Measurements from ENCODE around the gene CD6.

Gene CD6

DNA sequence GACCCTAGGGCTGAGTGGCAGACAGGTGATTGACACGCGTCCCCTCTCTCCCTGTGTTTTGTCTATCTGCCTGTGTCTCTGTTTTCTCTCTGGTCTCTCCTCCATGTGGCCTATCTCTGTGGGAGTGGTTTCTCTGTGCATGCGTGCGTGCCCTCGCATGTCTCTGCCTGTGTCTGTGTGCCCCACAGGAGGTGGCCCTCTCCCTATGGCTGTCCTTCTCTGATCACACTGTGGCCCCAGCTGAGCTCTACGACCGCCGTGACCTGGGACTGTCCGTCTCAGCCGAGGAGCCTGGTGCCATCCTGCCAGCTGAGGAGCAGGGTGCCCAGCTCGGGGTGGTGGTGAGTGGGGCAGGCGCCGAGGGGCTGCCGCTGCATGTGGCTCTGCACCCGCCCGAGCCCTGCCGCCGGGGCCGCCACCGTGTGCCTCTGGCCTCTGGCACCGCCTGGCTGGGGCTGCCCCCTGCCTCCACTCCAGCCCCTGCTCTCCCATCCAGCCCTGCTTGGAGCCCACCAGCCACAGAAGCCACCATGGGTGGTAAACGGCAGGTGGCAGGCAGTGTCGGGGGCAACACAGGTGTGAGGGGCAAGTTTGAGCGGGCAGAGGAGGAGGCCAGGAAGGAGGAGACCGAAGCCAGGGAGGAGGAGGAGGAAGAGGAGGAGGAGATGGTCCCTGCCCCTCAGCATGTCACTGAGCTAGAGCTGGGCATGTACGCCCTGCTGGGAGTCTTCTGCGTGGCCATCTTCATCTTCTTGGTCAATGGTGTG lies 35.6 kb upstream of the CD6 start:
- DNase-seq (ENCODE audit: low read depth in 2 of 2), result no peak

- DNase-seq (ENCODE audit: low read depth in 2 of 2), result no peak
These were observed 34.9 kb upstream of the CD6 start for GRCh38 chr11:60936467-60937143.

DNA sequence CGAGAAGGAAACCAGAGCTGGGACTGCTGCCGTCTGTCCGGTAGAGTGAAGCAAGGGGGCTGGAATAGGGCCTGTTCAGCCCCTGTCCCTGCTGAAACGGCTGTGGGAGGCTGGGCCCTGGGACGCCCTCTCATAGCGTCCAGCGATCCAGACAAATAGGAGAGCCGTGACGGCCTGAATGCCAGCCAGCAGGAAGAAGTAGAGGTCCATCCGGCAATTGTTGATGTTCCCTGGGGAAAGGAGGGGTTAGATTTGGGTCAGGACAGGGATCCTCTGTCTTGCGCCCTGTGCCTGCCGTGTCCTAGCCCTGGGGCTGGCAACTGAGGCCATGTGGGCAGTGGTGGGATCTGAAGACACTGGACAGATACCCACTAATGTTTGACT lies 34.3 kb upstream of the CD6 start:
- no peak for DNase-seq (ENCODE audit: low read depth in 2 of 2)

- DNase-seq (ENCODE audit: low read depth in 2 of 2), result no peak
These were observed 33.7 kb upstream of the CD6 start for GRCh38 chr11:60937811-60938210.

GRCh38 chr11:60938500-60938899 lies 33.0 kb upstream of the CD6 start:
- DNase-seq (ENCODE audit: low read depth in 2 of 2), result no peak

- DNase-seq (ENCODE audit: low read depth in 2 of 2), result no peak
These were observed 32.2 kb upstream of the CD6 start for GRCh38 chr11:60939301-60939700.

DNA sequence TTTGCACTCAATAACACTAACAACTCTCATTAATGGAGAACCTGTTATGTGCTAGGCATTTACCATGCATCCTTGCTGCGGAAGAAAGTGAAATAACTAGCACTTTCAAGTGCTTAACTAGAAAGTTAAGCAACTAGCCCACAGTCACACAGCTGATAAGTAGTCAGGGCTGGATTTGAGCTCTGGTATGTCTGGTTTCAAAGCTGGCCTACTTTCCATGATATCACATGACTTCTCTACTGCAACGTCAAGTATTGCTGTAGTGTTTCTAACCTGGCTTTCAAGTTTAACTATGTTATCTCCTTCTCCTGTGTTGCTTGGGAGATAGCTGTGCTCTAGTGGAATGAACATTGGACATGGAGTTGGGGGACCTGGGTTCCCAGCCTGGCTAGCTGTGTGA lies 31.6 kb upstream of the CD6 start:
- DNase-seq (ENCODE audit: low read depth in 2 of 2), result no peak

DNA sequence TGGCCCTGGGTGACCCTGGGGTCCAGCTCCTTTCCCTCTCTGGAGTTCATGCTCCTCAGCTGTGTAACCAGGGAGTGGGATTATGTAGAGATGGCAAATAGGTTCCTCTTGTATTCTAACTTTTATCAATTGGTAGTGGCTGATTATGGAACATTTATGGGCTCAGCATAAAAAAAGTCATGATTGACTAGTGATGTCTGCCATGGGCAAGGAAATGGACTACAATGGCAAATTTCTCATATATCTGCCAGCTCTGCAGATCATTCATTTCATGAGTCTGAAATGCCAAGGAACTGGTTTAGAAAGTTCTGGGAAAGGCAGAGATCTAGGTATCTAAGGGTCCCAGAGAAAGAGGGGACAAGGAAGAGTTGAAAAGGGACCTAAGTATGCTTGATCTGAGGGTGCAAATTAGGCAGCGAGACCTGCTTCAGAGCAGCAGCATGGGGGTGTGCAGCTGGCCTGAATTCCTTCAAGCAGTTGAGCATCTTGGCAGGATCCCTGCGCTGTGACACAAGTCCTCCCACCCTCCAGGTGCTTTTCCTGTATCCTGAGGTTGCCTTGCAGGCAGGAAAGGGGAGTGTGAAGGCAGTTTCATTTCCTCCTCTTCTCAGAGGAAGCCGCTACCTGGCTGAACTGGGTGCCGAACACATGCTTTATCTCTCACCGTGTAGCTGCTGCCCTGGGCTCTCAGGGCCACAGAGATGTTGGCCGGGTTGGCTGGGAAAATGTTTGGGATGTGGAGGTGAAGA lies 29.9 kb upstream of the CD6 start:
- DNase-seq (ENCODE audit: low read depth in 2 of 2), result no peak

DNA sequence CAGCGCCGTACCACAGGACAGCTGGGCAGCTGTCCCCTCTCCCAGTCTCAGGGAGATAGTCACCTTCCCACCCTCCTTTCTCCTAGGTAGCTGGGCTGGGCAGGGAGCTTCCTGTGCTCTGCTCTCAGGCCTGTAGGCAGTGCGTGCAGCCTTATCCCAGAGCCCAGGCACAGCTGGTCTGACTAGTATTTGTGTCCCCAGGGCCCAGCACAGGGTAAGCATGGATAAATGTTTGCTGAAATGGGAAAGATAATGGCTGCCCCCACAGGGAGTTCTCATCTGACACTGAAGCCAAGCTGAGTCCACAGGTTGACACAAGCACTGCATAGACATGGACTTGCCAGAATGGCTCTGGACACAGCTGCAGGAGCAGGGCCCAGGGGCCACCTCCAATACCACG lies 29.3 kb upstream of the CD6 start:
- no peak for DNase-seq (ENCODE audit: low read depth in 2 of 2)

GRCh38 chr11:60942970-60943565 lies 28.4 kb upstream of the CD6 start:
- no peak for DNase-seq (ENCODE audit: low read depth in 2 of 2)

DNA sequence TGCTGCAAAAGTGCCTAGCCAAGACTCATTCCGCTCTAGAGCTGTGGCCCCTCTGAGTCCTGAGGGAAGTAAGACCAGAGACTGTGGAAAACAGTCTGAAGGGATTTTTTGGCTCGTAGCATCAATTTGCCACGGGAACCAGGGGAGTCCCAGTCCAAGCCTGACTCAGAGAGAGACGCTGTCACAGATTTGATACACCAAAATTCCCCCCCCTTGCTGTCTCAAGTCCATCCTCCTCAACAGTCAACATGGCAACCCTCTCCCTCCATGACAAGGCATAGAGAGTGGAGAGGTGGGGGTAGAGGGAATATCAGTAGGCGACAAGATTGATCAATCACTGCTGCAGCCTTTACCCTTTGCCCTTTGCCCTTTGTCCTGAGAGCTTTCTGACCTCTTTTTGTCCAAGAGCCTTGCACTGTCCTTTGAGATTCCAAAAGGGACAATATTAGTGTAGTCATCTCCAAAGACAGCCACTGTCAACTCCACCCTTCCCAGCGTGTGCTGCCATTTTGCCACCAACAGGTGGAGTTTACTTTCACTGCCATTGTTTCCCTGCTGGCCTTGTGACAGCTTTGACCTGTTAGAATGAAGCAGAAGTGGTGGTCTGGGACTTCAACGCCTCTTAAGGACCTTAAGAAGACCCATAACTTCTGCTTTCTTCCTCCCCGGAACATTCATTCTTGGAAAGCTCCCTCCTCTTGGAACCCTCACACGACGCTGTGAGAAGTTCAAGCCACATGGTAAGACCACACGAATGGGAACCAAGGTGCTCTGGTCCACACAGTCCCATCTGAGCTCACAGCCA lies 26.8 kb upstream of the CD6 start:
- DNase-seq (ENCODE audit: low read depth in 2 of 2), result no peak

DNA sequence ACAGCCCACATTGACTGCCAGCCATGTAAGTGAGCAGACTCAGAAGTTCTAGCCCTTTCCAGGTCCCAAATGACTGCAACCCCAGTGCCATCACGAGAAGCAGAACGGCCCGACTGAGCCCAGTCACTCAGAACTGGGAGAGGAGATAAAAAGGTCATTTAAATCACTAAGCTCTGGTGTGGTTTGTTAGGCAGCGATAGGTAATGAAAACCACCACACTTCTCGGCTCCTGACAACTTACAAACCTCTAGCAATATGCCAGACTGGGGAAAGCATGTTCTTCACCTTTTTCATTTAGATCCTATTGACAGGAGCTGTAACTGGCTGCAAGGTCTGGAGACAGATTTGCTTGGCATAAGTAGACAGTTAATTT lies 26.2 kb upstream of the CD6 start:
- no peak for DNase-seq (ENCODE audit: low read depth in 2 of 2)

- DNase-seq (ENCODE audit: low read depth in 2 of 2), result no peak
These were observed 24.7 kb upstream of the CD6 start for GRCh38 chr11:60946601-60947264.

- no peak for DNase-seq (ENCODE audit: low read depth in 2 of 2)
These were observed 23.8 kb upstream of the CD6 start for GRCh38 chr11:60947700-60948099.

- DNase-seq (ENCODE audit: low read depth in 2 of 2), result no peak
These were observed 23.2 kb upstream of the CD6 start for GRCh38 chr11:60948250-60948649.

- no peak for DNase-seq (ENCODE audit: low read depth in 2 of 2)
These were observed 21.5 kb upstream of the CD6 start for GRCh38 chr11:60950024-60950423.

DNA sequence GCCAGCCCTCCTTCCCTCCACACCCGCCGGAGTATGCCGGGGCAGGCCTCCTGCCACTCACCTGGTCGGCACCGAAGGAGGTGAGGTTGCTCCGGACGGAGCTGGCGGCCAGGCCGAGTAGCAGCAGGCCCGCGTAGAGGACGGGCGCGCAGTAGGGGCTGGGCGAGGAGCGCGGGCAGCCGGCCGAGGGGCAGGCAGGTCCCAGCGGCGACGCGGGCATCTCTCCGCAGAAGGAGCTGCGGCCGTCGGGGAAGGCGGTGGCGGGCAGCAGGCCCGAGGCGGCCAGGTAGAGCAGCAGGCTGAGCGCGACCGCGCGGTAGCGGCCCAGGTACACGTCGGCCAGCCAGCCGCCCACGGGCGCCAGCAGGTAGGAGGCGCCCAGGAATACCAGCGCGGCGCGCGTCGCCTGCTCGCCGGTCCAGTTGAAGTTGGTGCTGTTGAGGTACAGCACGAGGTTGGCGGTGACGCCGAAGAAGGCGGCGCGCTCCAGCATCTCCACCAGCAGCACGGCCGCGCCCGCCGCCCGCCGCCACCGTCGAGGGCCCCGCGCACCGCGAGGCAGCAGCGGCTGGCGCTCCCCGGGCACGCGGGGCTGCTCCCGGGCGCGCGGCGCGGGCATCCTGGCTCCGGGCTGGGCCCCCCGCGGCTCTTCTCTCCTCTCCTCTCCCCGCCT lies 20.4 kb upstream of the CD6 start:
- no peak for DNase-seq (ENCODE audit: low read depth in 2 of 2)

- DNase-seq (ENCODE audit: low read depth in 2 of 2), result no peak
These were observed 19.9 kb upstream of the CD6 start for GRCh38 chr11:60951606-60951903.

DNA sequence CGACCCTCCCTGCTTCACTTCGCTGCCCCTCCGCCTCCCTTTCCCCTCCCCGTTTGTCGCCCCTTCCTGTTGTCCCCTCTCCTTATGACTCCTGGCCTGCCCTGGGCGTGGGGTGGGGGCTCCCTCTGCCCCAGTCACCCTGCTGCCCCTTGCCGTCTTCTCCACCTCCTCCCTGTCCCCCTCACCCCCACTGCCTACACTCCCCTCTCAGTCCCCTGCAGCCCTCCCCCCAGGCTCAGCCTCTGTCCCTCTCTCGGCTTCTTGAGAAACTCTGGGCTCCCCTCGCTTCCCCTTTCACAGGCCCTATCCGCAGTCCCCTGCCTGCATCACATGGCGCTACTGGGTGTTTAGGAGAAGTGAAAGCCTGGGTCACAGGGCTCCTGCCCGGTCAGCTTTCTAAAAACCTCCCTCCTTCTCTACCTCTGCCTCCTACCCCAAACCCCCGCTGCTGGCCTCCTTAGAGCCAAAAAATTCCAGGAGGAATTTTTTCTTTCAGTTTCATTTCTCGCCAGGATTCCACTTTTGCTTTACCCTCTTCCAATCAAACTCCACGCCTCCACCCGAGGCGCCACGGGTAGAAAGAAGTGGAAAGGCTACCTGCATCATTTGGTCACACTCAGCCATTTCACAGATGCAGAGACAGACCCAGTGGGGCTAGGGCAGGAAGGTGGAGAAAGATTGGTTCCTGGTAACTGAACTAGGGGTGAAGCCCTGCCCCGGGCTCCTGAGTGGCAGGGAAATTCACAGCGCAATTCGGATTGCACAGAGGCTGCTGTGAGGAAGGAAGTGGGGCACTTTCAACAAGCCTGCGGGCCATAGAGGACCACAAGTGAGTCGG lies 19.4 kb upstream of the CD6 start, which contains the start of gene SLC15A3:
TSS of gene SLC15A3 (minus strand) at position 273 of the 838 bp plus-strand sequence. CDS start 625 bp downstream, outside the sequence.
- DNase-seq (ENCODE audit: low read depth in 2 of 2), result no peak

- no peak for DNase-seq (ENCODE audit: low read depth in 2 of 2)
These were observed 18.7 kb upstream of the CD6 start for GRCh38 chr11:60952742-60953170.

Measured in activated CD4-positive, alpha-beta T cell treated with anti-CD3 and anti-CD28 coated beads for 24 hours (primary cell).